AG08395 (cell line): ENCODE data around the gene MROH9.
"Not testable (repeated sequence)": the region's sequence is repeated elsewhere in the genome, so short reads cannot be mapped to it uniquely, and the experiment has no call there.

ENCODE experiments used
- DNase-seq: peaks from one replicate; pipeline ENCODE4 v3.0.0; 2012; ENCODE audit warnings: mixed read lengths, low spot score

The MROH9 gene

GRCh38 chr1:170935231-170935630, at the start of gene MROH9:
Gene MROH9, plus strand, starts transcription at chr1:170935534. Its CDS starts 10,023 bp downstream, at chr1:170945557.
- no peak for DNase-seq

GRCh38 chr1:170885551-170885950, 49.8 kb upstream of the MROH9 start:
- DNase-seq: peak; percentile 35

- no peak for DNase-seq
These were observed 48.9 kb upstream of the MROH9 start for GRCh38 chr1:170886460-170886859.

GRCh38 chr1:170887726-170888125, 47.6 kb upstream of the MROH9 start:
- no peak for DNase-seq

GRCh38 chr1:170891872-170892271, 43.5 kb upstream of the MROH9 start:
- no peak for DNase-seq

GRCh38 chr1:170893655-170894297, 41.6 kb upstream of the MROH9 start:
- DNase-seq: peak; percentile 34

GRCh38 chr1:170903961-170904360, 31.4 kb upstream of the MROH9 start:
- no peak for DNase-seq

- DNase-seq: no peak
These were observed 26.4 kb upstream of the MROH9 start for GRCh38 chr1:170908942-170909341.

GRCh38 chr1:170910273-170910672, 25.1 kb upstream of the MROH9 start:
- DNase-seq: peak; percentile 67

GRCh38 chr1:170917373-170917772, 18.0 kb upstream of the MROH9 start:
- no peak for DNase-seq

GRCh38 chr1:170924656-170925055, 10.7 kb upstream of the MROH9 start:
- not testable (repeated sequence) for DNase-seq

GRCh38 chr1:170927955-170928840, 7.1 kb upstream of the MROH9 start:
- no peak for DNase-seq

- peak; percentile 13 for DNase-seq
These were observed 5.9 kb upstream of the MROH9 start for GRCh38 chr1:170929412-170929834.

GRCh38 chr1:170929835-170930554, 5.3 kb upstream of the MROH9 start:
- DNase-seq: peak; percentile 70

GRCh38 chr1:170931650-170932049, 3.7 kb upstream of the MROH9 start:
- DNase-seq: no peak

GRCh38 chr1:170932236-170932635, 3.1 kb upstream of the MROH9 start:
- DNase-seq: no peak

- no peak for DNase-seq
These were observed 2.9 kb downstream of the MROH9 start for GRCh38 chr1:170938281-170938680.

- DNase-seq: no peak
These were observed 4.1 kb downstream of the MROH9 start for GRCh38 chr1:170939476-170939875.

- not testable (repeated sequence) for DNase-seq
These were observed 16.4 kb downstream of the MROH9 start for GRCh38 chr1:170951744-170952143.

- peak; percentile 41 for DNase-seq
These were observed 24.1 kb downstream of the MROH9 start for GRCh38 chr1:170959385-170959784.

- DNase-seq: no peak
These were observed 29.2 kb downstream of the MROH9 start for GRCh38 chr1:170964506-170964905.

GRCh38 chr1:170967042-170967910, 31.9 kb downstream of the MROH9 start:
- DNase-seq: peak; percentile 54
